K562 (cell line): Measurements from ENCODE around the gene JPH2. TPM values are rescaled to one million over a fixed set of nuclear protein-coding genes. Genes with fewer than 3 reads are reported as not detected.
A peak's percentile ranks its signal among the peaks of the same experiment; 100 is the strongest.

Experiments
- FIP1L1 ChIP-seq: fragments of 200-400 bp; formaldehyde crosslinking; IDR thresholded peaks from 2 replicates; pipeline ENCODE4 v1.6.1; 2018; ENCODE audit warnings: mild to moderate bottlenecking, low read depth, low read length; ENCODE audit not compliant: poor library complexity, severe bottlenecking
- FOXA1 ChIP-seq: fragments of 450-650 bp; IDR thresholded peaks from 2 replicates; pipeline ENCODE4 v1.6.1; 2016; ENCODE audit warnings: mild to moderate bottlenecking, borderline replicate concordance
- GABPB2 ChIP-seq: fragments of 250-450 bp; sonication (Bioruptor Pico); conservative IDR thresholded peaks from 2 replicates; pipeline ENCODE4 v1.5.1; 2021; ENCODE audit warnings: mild to moderate bottlenecking
- GTF2E2 ChIP-seq: fragments of 200-800 bp; sonication (Bioruptor generic); IDR thresholded peaks from 2 replicates; pipeline ENCODE4 v1.6.1; 2016; ENCODE audit warnings: missing genetic modification characterization, missing compliant biosample characterization
- HNRNPH1 ChIP-seq: fragments of 200-400 bp; formaldehyde crosslinking; optimal IDR thresholded peaks from 2 replicates; pipeline ENCODE3; 2017; ENCODE audit warnings: low read depth, mild to moderate bottlenecking, low read length, moderate library complexity
- IRF9 ChIP-seq: fragments of 450-650 bp; IDR thresholded peaks from 2 replicates; pipeline ENCODE4 v1.6.1; 2016; ENCODE audit warnings: missing biosample characterization, missing genetic modification characterization
- MCM5 ChIP-seq: fragments of 450-650 bp; IDR thresholded peaks from 2 replicates; pipeline ENCODE4 v1.6.1; 2016; ENCODE audit warnings: low read depth
- MEF2A ChIP-seq: IDR thresholded peaks from 2 replicates; pipeline ENCODE4 v1.6.1; 2011; ENCODE audit warnings: low read depth, mild to moderate bottlenecking, low read length, moderate library complexity; ENCODE audit not compliant: control insufficient read depth
- MTA1 ChIP-seq: fragments of 450-650 bp; IDR thresholded peaks from 2 replicates; pipeline ENCODE4 v1.6.1; 2017; ENCODE audit warnings: borderline replicate concordance
- RBM39 ChIP-seq: fragments of 200-400 bp; formaldehyde crosslinking; optimal IDR thresholded peaks from 2 replicates; pipeline ENCODE3; 2018; ENCODE audit warnings: low read depth, low read length
- TAF15 ChIP-seq: fragments of 200-400 bp; formaldehyde crosslinking; IDR thresholded peaks from 2 replicates; pipeline ENCODE4 v1.6.1; 2017; ENCODE audit warnings: mild to moderate bottlenecking, low read depth, low read length, moderate library complexity
- TARDBP ChIP-seq: fragments of 450-650 bp; IDR thresholded peaks from 2 replicates; pipeline ENCODE4 v1.6.1; 2016
- TCF3 ChIP-seq: sonication (generic); formaldehyde crosslinking; IDR thresholded peaks from 2 replicates; pipeline ENCODE4 v1.4.0; 2020; ENCODE audit warnings: mild to moderate bottlenecking, missing genetic modification reagents
- TSC22D4 ChIP-seq: fragments of 450-650 bp; IDR thresholded peaks from 2 replicates; pipeline ENCODE4 v1.6.1; 2016; ENCODE audit warnings: missing genetic modification characterization, missing biosample characterization, control low read depth
- ZBTB26 ChIP-seq: fragments of 450-650 bp; formaldehyde crosslinking; IDR thresholded peaks from 2 replicates; pipeline ENCODE4 v1.4.0; 2022; ENCODE audit warnings: missing genetic modification characterization
- ZC3H11A ChIP-seq: IDR thresholded peaks from 2 replicates; pipeline ENCODE4 v1.6.1; 2012; ENCODE audit warnings: low read depth, low read length, improper control_type of control experiment
- ZHX1 ChIP-seq: fragments of 150-350 bp; conservative IDR thresholded peaks from 2 replicates; pipeline ENCODE4 v1.6.1; 2014; ENCODE audit warnings: low read length
- ZNF347 ChIP-seq: fragments of 450-650 bp; formaldehyde crosslinking; IDR thresholded peaks from 2 replicates; pipeline ENCODE4 v1.4.0; 2020; ENCODE audit warnings: low read depth, mild to moderate bottlenecking, moderate library complexity
- ZNF395 ChIP-seq: fragments of 200-800 bp; sonication (Bioruptor generic); IDR thresholded peaks from 2 replicates; pipeline ENCODE4 v1.6.1; 2017; ENCODE audit warnings: missing genetic modification characterization, missing compliant biosample characterization
- ZNF561 ChIP-seq: fragments of 450-650 bp; formaldehyde crosslinking; conservative IDR thresholded peaks from 2 replicates; pipeline ENCODE4 v1.4.0; 2020; ENCODE audit warnings: mild to moderate bottlenecking, moderate library complexity
- polyA plus RNA-seq, 8 experiments: library from polyadenylated mRNA; depleted of rRNA in 4 of 8; stranded (reverse) in 5 of 8; unstranded in 3 of 8; fragments of >200 nt; fragmentation: Nextera tagmentation in 2 of 8; fragmentation: Illumina TruSeq in 1 of 8; extraction: Ambion mirVana in 2 of 8; extraction: Trizol in 1 of 8; gene quantifications; 2 replicates each; pipeline versions ENCODE4 v1.2.1 to v1.2.3, GENCODE V29; 2011 to 2014; ENCODE audit warnings: inconsistent platforms in 1 of 8, missing spikeins in 1 of 8
- total RNA-seq, 7 experiments: library from RNA; depleted of rRNA in 6 of 7; stranded (reverse); fragments of >200 nt in 6 of 7; fragmentation: Illumina TruSeq in 2 of 7; extraction: Trizol in 2 of 7; gene quantifications; 2 replicates each; pipeline versions ENCODE4 v1.2.1 to v1.2.3, GENCODE V29; 2011 to 2021; ENCODE audit warnings: low replicate concordance in 1 of 7
- TF ChIP-seq, protein P1 (sequence below): fragments of 450-650 bp; IDR thresholded peaks from 2 replicates; pipeline ENCODE4 v1.7.0; 2016; ENCODE audit warnings: borderline replicate concordance

Gene JPH2
- total and polyA plus RNA-seq, 9 of the 15 experiments (the other 6 are each of a cell fraction or from before 2014, with no cell fraction given), result not detected

DNA sequence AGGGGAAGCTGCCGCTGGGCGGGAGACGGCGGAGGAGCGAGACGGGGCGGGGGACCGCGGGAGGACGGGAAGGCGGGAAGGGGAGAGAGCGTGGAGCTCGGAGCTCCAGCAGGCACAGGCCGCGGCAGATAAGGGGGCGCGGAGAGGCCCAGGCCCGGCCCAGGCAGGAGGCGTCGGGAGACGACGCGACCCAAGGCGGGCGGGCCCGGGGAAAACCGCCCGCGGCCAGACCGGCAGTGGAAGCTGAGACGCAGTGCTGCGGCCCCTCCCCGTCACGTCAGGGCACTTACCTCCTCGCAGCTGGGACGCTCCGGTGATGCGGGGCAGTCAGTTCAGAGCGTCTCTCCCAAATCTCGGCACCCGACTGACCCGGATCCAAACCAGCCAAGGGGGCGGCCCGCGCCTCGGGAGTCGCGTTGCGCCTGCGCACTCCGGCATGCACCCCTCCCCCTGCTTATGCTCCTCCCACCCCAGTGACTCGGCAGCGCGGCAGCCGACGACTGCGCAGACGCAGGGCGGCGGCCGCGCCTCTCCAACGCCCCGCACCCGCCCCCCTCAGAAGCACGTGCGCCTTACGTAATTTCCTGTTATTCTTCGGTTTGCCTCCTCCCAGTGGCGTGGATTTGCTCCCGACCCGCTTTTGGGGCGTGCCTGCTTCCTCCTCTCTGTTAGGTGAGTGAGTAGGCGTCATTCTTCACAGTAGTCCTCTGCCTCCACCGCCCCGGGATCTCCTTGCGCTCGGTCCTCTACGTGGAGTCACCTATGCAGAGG is 23.6 kb upstream of the JPH2 start, which contains the start of gene OSER1 (continued):
- TF ChIP-seq ZBTB26 (CRISPR knock-in tag) (no peak), ZNF395 (CRISPR knock-in tag) (no peak), ZNF561 (CRISPR knock-in tag) (no peak), MTA1 (peak; percentile 46; the same call in 1 of the 2 replicates), TCF3 (CRISPR knock-in tag) (0 out of 2 replicates have a peak, but pooled peaks have one; percentile 19), FIP1L1 (peak; percentile 70), FOXA1 (no peak), TAF15 (no peak), ZHX1 (no peak), ZC3H11A (no peak), MEF2A (no peak), TARDBP (peak; percentile 92), HNRNPH1 (no peak), IRF9 (no peak), MCM5 (no peak), RBM39 (no peak), GTF2E2 (tag) (peak; percentile 69), ZNF347 (CRISPR knock-in tag) (no peak), TSC22D4 (tag) (no peak), GABPB2 (CRISPR knock-in tag) (no peak)
- TF ChIP-seq, protein P1, sequence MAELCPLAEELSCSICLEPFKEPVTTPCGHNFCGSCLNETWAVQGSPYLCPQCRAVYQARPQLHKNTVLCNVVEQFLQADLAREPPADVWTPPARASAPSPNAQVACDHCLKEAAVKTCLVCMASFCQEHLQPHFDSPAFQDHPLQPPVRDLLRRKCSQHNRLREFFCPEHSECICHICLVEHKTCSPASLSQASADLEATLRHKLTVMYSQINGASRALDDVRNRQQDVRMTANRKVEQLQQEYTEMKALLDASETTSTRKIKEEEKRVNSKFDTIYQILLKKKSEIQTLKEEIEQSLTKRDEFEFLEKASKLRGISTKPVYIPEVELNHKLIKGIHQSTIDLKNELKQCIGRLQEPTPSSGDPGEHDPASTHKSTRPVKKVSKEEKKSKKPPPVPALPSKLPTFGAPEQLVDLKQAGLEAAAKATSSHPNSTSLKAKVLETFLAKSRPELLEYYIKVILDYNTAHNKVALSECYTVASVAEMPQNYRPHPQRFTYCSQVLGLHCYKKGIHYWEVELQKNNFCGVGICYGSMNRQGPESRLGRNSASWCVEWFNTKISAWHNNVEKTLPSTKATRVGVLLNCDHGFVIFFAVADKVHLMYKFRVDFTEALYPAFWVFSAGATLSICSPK, result no peak
